Stomach (tissue), 9 donors: ENCODE data around the gene DCC. TPM values are rescaled to one million over a fixed set of nuclear protein-coding genes. Genes with fewer than 3 reads are reported as not detected.

Experiments used
- DNase-seq, 2 donors: peaks; one replicate each; pipeline versions ENCODE4 v3.0.0 to v3.0.0-alpha.2; 2013 to 2019
- H3K27ac ChIP-seq, 5 donors: fragments of 200-600 bp in 4 of 5; sonication (generic) in 4 of 5; one replicate each; pipeline ENCODE4 v1.5.1; 2013 to 2019; ENCODE audit warnings: mild to moderate bottlenecking in 1 of 5, moderate library complexity in 1 of 5
- H3K27me3 ChIP-seq, 3 donors: fragments of 200-600 bp; sonication (generic); one replicate each; pipeline ENCODE4 v1.5.1; 2017 to 2019; ENCODE audit warnings: mixed run types in 1 of 3
- H3K36me3 ChIP-seq, 4 donors: fragments of 200-600 bp; sonication (generic); 1 replicate in 3 of 4; 2 replicates in 1 of 4; pipeline ENCODE4 v1.5.1; 2016 to 2019
- H3K4me1 ChIP-seq, 4 donors: fragments of 200-600 bp; sonication (generic); one replicate each; pipeline ENCODE4 v1.5.1; 2016 to 2019
- H3K4me3 ChIP-seq, 4 donors: fragments of 200-600 bp; sonication (generic) in 3 of 4; one replicate each; pipeline ENCODE4 v1.5.1; 2016 to 2019; ENCODE audit warnings: mild to moderate bottlenecking in 1 of 4
- H3K9me3 ChIP-seq, 4 donors: fragments of 200-600 bp; sonication (generic); one replicate each; pipeline ENCODE4 v1.5.1; 2016 to 2019
- CTCF ChIP-seq, 7 experiments: fragments of 450-650 bp in 4 of 7; fragments of 200-600 bp in 3 of 7; sonication (generic) in 3 of 7; IDR thresholded peaks; one replicate each; pipeline ENCODE4 v1.5.1; 2016 to 2019; ENCODE audit warnings: antibody characterized with exemption in 7 of 7, control low read depth in 2 of 7, mild to moderate bottlenecking in 1 of 7
- EP300 ChIP-seq: sonication (generic); formaldehyde crosslinking; IDR thresholded peaks from one replicate; pipeline ENCODE4 v1.6.1; 2017; ENCODE audit warnings: antibody characterized with exemption
- POLR2A ChIP-seq, 4 donors: fragments of 450-650 bp; IDR thresholded peaks; one replicate each; pipeline ENCODE4 v1.6.1; 2016; ENCODE audit warnings: antibody characterized with exemption in 4 of 4, control low read depth in 2 of 4, mild to moderate bottlenecking in 1 of 4, moderate library complexity in 1 of 4
- POLR2AphosphoS5 ChIP-seq, 3 donors: sonication (generic); formaldehyde crosslinking; IDR thresholded peaks; one replicate each; pipeline ENCODE4 v1.6.1; 2016; ENCODE audit warnings: antibody characterized with exemption in 3 of 3
- WGBS, 5 donors: extraction: QIAGEN DNeasy Blood & Tissue Kit in 3 of 5; methylation state at CpG; one replicate each; pipeline versions ENCODE4 v1.1.5 to v1.1.7; 2013 to 2018; 5-methylcytosine and 5-hydroxymethylcytosine counted together
- intact Hi-C: fragments of 100-400 bp; cut with DNase I; formaldehyde crosslinking; loops from one replicate; pipeline ENCODE4 v1.15.1; 2023; ENCODE audit warnings: low total_unique reads
- polyA plus RNA-seq, 3 donors: library from polyadenylated mRNA; stranded (reverse); fragments of 200-250 nt; gene quantifications; one replicate each; pipeline ENCODE4 v1.2.3, GENCODE V29; 2013
- total RNA-seq, 5 donors: library from RNA; depleted of rRNA; stranded (reverse); fragments of >200 nt; gene quantifications; one replicate each; pipeline versions ENCODE4 v1.1.0 to v1.2.3, GENCODE V29; 2014 to 2016
- donor health status: healthy with polysubstance abuse.
- donor health status: Bipolar disorder and iron deficiency.
- donor health status: healthy.

DCC gene
- total and polyA plus RNA-seq, 8 donors = 0.58 to 1.7 TPM; not detected in 6

- Histone ChIP-seq H3K4me3 (no peak overlapping the region), H3K27ac (no peak overlapping the region), H3K4me1 (no peaks in the 10 kb centered on the region), H3K9me3 (no peaks in the 10 kb centered on the region), H3K36me3 (no peaks in the 10 kb centered on the region), H3K27me3 (no peaks in the 10 kb centered on the region)
- 55 to 60% (median 57%) methylated on average over 2 of the region's 2 CpGs for WGBS, 5 donors
- no peak for DNase-seq
- intact Hi-C loops = no loop called here
- TF ChIP-seq POLR2AphosphoS5 (IDR thresholded peaks at IDR 0.05) (no peak), POLR2A (IDR thresholded peaks at IDR 0.05) (no peak), CTCF (IDR thresholded peaks at IDR 0.05) (no peak), EP300 (no peak)
These were observed 1103.3 kb downstream of the DCC start for GRCh38 chr18:53443336-53443735.

GRCh38 chr18:53443831-53444230 is 1103.8 kb downstream of the DCC start:
- H3K4me3 ChIP-seq = no peak overlapping the region
- no peaks in the 10 kb centered on the region for H3K4me1 ChIP-seq
- H3K9me3 ChIP-seq = no peaks in the 10 kb centered on the region
- no peak for DNase-seq
- no peaks in the 10 kb centered on the region for H3K36me3 ChIP-seq
- intact Hi-C loops = no loop called here
- no peak overlapping the region for H3K27ac ChIP-seq
- no peaks in the 10 kb centered on the region for H3K27me3 ChIP-seq
- WGBS, 5 donors = 89 to 98% (median 95%) methylated on average over 4 of the region's 4 CpGs
- TF ChIP-seq POLR2A (IDR thresholded peaks at IDR 0.05) = no peak
- TF ChIP-seq CTCF (IDR thresholded peaks at IDR 0.05) = no peak
- no peak for TF ChIP-seq POLR2AphosphoS5 (IDR thresholded peaks at IDR 0.05)
- TF ChIP-seq EP300 = no peak

- WGBS, 5 donors = 48 to 87% (median 67%) methylated on average over 2 of the region's 2 CpGs
- H3K27ac ChIP-seq = no peak overlapping the region
- no peaks in the 10 kb centered on the region for H3K4me1 ChIP-seq
- intact Hi-C loops = no loop called here
- no peaks in the 10 kb centered on the region for H3K27me3 ChIP-seq
- no peaks in the 10 kb centered on the region for H3K9me3 ChIP-seq
- DNase-seq = no peak
- TF ChIP-seq CTCF (IDR thresholded peaks at IDR 0.05) = no peak
- TF ChIP-seq POLR2AphosphoS5 (IDR thresholded peaks at IDR 0.05) = no peak
- TF ChIP-seq EP300 = no peak
- TF ChIP-seq POLR2A (IDR thresholded peaks at IDR 0.05) = no peak
- no peaks in the 10 kb centered on the region for H3K36me3 ChIP-seq
- H3K4me3 ChIP-seq = no peak overlapping the region
These were observed 1111.9 kb downstream of the DCC start for GRCh38 chr18:53451902-53452301.

- Histone ChIP-seq H3K4me1 (peaks cover 0 to 14% (median 5%) of the 10 kb centered on the region in 4 donors), H3K36me3 (no peaks in the 10 kb centered on the region), H3K9me3 (no peaks in the 10 kb centered on the region), H3K27ac (no peak overlapping the region), H3K27me3 (no peaks in the 10 kb centered on the region), H3K4me3 (no peak overlapping the region)
- no peak for TF ChIP-seq POLR2AphosphoS5 (IDR thresholded peaks at IDR 0.05)
- no peak for TF ChIP-seq POLR2A (IDR thresholded peaks at IDR 0.05)
- no peak for TF ChIP-seq CTCF (IDR thresholded peaks at IDR 0.05)
- TF ChIP-seq EP300 = no peak
- intact Hi-C loops = no loop called here
- 13 to 43% (median 31%) methylated on average over 1 of the region's 1 CpG for WGBS, 5 donors
- DNase-seq = no peak
These were observed 1117.1 kb downstream of the DCC start for GRCh38 chr18:53457068-53457467.
